Astrocyte (in vitro differentiated cells and primary cell): Measurements from ENCODE around the gene SLC35F4. TPM values are rescaled to one million over a fixed set of nuclear protein-coding genes. Genes with fewer than 3 reads are reported as not detected.

ENCODE experiments used
- DNase-seq: peaks from one replicate; pipeline ENCODE4 v3.0.0-alpha.2; 2010; ENCODE audit warnings: low read depth
- FAIRE-seq: peaks from 2 replicates; lab custom pipeline; 2011; peaks lifted over from hg19 to GRCh38; lab: Jason Lieb, UNC
- H2AFZ ChIP-seq: 2 replicates; pipeline ENCODE4 v1.6.0; 2012; ENCODE audit warnings: low read depth, low read length, inconsistent platforms
- H3K27ac ChIP-seq: 2 replicates; pipeline ENCODE4 v1.5.1; 2011; ENCODE audit warnings: low read depth, low read length, inconsistent platforms
- H3K27me3 ChIP-seq: 2 replicates; pipeline ENCODE4 v1.6.0; 2011; ENCODE audit warnings: low read length, inconsistent platforms; ENCODE audit not compliant: insufficient read depth
- H3K36me3 ChIP-seq: 2 replicates; pipeline ENCODE4 v1.5.1; 2011; ENCODE audit warnings: low read length, inconsistent platforms; ENCODE audit not compliant: insufficient read depth
- H3K4me1 ChIP-seq: 2 replicates; pipeline ENCODE4 v1.5.1; 2011; ENCODE audit warnings: low read length, inconsistent platforms; ENCODE audit not compliant: insufficient read depth
- H3K4me2 ChIP-seq: 2 replicates; pipeline ENCODE4 v1.6.0; 2012; ENCODE audit warnings: low read length, inconsistent platforms
- H3K4me3 ChIP-seq: 2 replicates; pipeline ENCODE4 v1.5.1; 2011; ENCODE audit warnings: low read depth, mild to moderate bottlenecking, low read length, inconsistent platforms; ENCODE audit not compliant: insufficient read depth
- H3K79me2 ChIP-seq: 2 replicates; pipeline ENCODE4 v1.6.0; 2012; ENCODE audit warnings: mild to moderate bottlenecking, low read length, inconsistent platforms; ENCODE audit not compliant: insufficient read depth
- H3K9ac ChIP-seq: 2 replicates; pipeline ENCODE4 v1.6.0; 2012; ENCODE audit warnings: mild to moderate bottlenecking, low read length, inconsistent platforms
- H3K9me3 ChIP-seq: 2 replicates; pipeline ENCODE4 v1.5.1; 2012; ENCODE audit warnings: low read depth, mild to moderate bottlenecking, low read length, inconsistent platforms; ENCODE audit not compliant: insufficient read depth
- H4K20me1 ChIP-seq: 2 replicates; pipeline ENCODE4 v1.6.0; 2012; ENCODE audit warnings: low read length, inconsistent platforms; ENCODE audit not compliant: insufficient read depth
- H3K27ac Mint-ChIP-seq: one replicate; pipeline ENCODE4 v1.8.0; 2021; ENCODE audit warnings: mild to moderate bottlenecking, mixed read lengths; ENCODE audit not compliant: unreplicated experiment
- H3K27me3 Mint-ChIP-seq: one replicate; pipeline ENCODE4 v1.8.0; 2021; ENCODE audit warnings: low read depth, mixed read lengths; ENCODE audit not compliant: unreplicated experiment
- H3K36me3 Mint-ChIP-seq: one replicate; pipeline ENCODE4 v1.8.0; 2021; ENCODE audit warnings: low read depth, mixed read lengths; ENCODE audit not compliant: unreplicated experiment
- H3K4me1 Mint-ChIP-seq: one replicate; pipeline ENCODE4 v1.8.0; 2021; ENCODE audit warnings: low read depth, mixed read lengths; ENCODE audit not compliant: unreplicated experiment
- H3K4me3 Mint-ChIP-seq: one replicate; pipeline ENCODE4 v1.8.0; 2021; ENCODE audit warnings: mild to moderate bottlenecking, moderate library complexity, mixed read lengths; ENCODE audit not compliant: unreplicated experiment
- H3K9me3 Mint-ChIP-seq: one replicate; pipeline ENCODE4 v1.8.0; 2021; ENCODE audit warnings: mild to moderate bottlenecking, mixed read lengths; ENCODE audit not compliant: unreplicated experiment
- EZH2 ChIP-seq: IDR thresholded peaks from 2 replicates; pipeline ENCODE4 v1.6.1; 2012; ENCODE audit warnings: mild to moderate bottlenecking, low read length, inconsistent platforms; ENCODE audit not compliant: insufficient read depth
- total RNA-seq: library from RNA; stranded (reverse); gene quantifications from 2 replicates; pipeline ENCODE4 v1.2.1, GENCODE V29; 2021
- TF ChIP-seq, protein P1 (sequence below): IDR thresholded peaks from 2 replicates; pipeline ENCODE4 v1.5.1; 2011; ENCODE audit warnings: low read depth, mild to moderate bottlenecking, inconsistent platforms, low read length, moderate library complexity; ENCODE audit not compliant: insufficient read depth

SLC35F4 gene
- total RNA-seq, 1 donor from 2014 or later = not detected

DNA sequence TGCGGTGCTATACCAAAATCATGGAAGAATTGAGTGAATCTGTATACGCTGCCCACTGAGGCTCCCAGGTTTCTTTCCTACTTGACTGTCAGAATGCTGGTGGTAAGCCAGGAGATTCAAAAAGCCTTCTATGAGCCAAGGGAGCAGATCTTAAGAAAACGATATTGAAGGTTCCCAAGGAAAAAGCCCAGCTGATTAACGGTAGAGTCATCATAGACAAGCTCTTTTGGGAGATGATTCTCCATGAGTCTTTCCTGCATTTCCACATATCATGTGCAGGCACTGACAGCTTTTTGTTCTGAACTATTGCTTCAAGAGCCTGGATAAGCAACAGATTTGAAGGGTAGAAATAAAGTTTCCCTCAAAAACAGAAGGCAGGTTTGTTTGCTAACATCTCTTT is 17.5 kb downstream of the SLC35F4 start:
- Histone ChIP-seq H4K20me1 (no peaks in the 10 kb centered on the region), H3K27ac (no peak overlapping the region), H3K4me1 (peaks cover 6% of the 10 kb centered on the region), H3K4me2 (no peak overlapping the region), H3K79me2 (no peaks in the 10 kb centered on the region), H3K27me3 (no peaks in the 10 kb centered on the region), H3K36me3 (no peaks in the 10 kb centered on the region), H3K9ac (no peak overlapping the region), H3K9me3 (no peaks in the 10 kb centered on the region), H3K4me3 (no peak overlapping the region), H2AFZ (no peak overlapping the region)
- Mint-ChIP-seq H3K4me3 (no peak overlapping the region), H3K9me3 (no peaks in the 10 kb centered on the region), H3K27ac (no peak overlapping the region), H3K4me1 (peaks cover 3% of the 10 kb centered on the region), H3K27me3 (no peaks in the 10 kb centered on the region), H3K36me3 (no peaks in the 10 kb centered on the region)
- FAIRE-seq = no peak
- no peak for DNase-seq
- TF ChIP-seq, protein P1, sequence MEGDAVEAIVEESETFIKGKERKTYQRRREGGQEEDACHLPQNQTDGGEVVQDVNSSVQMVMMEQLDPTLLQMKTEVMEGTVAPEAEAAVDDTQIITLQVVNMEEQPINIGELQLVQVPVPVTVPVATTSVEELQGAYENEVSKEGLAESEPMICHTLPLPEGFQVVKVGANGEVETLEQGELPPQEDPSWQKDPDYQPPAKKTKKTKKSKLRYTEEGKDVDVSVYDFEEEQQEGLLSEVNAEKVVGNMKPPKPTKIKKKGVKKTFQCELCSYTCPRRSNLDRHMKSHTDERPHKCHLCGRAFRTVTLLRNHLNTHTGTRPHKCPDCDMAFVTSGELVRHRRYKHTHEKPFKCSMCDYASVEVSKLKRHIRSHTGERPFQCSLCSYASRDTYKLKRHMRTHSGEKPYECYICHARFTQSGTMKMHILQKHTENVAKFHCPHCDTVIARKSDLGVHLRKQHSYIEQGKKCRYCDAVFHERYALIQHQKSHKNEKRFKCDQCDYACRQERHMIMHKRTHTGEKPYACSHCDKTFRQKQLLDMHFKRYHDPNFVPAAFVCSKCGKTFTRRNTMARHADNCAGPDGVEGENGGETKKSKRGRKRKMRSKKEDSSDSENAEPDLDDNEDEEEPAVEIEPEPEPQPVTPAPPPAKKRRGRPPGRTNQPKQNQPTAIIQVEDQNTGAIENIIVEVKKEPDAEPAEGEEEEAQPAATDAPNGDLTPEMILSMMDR = no peak
- TF ChIP-seq EZH2 = no peak

DNA sequence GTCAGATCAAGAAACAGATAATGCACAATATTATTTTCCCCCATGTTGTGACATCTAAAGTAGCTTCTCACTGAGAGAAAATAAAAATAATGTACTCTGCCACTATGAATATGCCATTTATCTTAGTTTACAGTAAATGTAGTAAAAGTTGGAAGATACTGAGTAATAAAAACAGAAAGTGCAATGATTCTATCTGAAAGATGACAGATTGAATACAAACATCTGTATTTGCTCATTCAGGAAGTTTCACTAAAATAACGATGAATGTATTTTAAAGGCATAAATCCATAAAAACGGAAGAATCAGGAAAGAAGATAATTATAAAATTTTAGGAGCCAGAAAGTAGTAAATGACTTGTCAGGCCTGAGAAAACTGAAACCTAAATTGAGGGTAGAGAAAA is 18.2 kb downstream of the SLC35F4 start:
- Histone ChIP-seq H3K27me3 (no peaks in the 10 kb centered on the region), H3K4me2 (no peak overlapping the region), H3K36me3 (no peaks in the 10 kb centered on the region), H3K4me3 (no peak overlapping the region), H3K4me1 (peaks cover 6% of the 10 kb centered on the region), H3K79me2 (no peaks in the 10 kb centered on the region), H3K9ac (no peak overlapping the region), H3K9me3 (no peaks in the 10 kb centered on the region), H3K27ac (no peak overlapping the region), H4K20me1 (no peaks in the 10 kb centered on the region), H2AFZ (no peak overlapping the region)
- no peak overlapping the region for H3K27ac Mint-ChIP-seq
- FAIRE-seq (no peak), DNase-seq (no peak)
- no peaks in the 10 kb centered on the region for H3K36me3 Mint-ChIP-seq
- H3K9me3 Mint-ChIP-seq = no peaks in the 10 kb centered on the region
- H3K27me3 Mint-ChIP-seq = no peaks in the 10 kb centered on the region
- peaks cover 3% of the 10 kb centered on the region for H3K4me1 Mint-ChIP-seq
- TF ChIP-seq, protein P1 = no peak
- no peak for TF ChIP-seq EZH2
- no peak overlapping the region for H3K4me3 Mint-ChIP-seq

DNA sequence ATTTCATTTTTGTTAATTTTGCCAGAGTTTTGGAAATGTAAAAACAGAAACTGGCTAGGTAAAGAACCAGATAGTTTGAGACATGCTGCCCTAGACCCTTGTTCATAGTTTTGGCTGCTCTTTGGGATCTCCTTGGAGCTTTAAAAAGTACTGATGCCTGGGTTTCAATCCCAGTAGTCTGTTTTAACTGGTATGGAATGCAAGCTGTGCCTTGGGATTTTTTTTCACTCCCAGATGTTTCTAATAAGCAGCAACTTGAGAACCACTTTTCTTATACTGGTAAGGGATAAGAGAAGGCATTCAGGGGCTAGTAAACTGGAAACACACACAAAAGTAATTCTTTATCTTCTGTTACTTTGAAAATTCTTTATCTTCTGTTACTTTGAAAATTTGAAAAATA is 18.8 kb downstream of the SLC35F4 start:
- Histone ChIP-seq H3K9ac (no peak overlapping the region), H3K36me3 (no peaks in the 10 kb centered on the region), H2AFZ (no peak overlapping the region), H3K9me3 (no peaks in the 10 kb centered on the region), H4K20me1 (no peaks in the 10 kb centered on the region), H3K27ac (no peak overlapping the region), H3K4me2 (no peak overlapping the region), H3K4me3 (no peak overlapping the region), H3K79me2 (no peaks in the 10 kb centered on the region), H3K27me3 (no peaks in the 10 kb centered on the region), H3K4me1 (peaks cover 6% of the 10 kb centered on the region)
- Mint-ChIP-seq H3K4me1 (peaks cover 2% of the 10 kb centered on the region), H3K4me3 (no peak overlapping the region), H3K9me3 (no peaks in the 10 kb centered on the region), H3K36me3 (no peaks in the 10 kb centered on the region), H3K27me3 (no peaks in the 10 kb centered on the region), H3K27ac (no peak overlapping the region)
- DNase-seq (no peak), FAIRE-seq (no peak)
- TF ChIP-seq, protein P1 = no peak
- no peak for TF ChIP-seq EZH2
